CD8-positive, alpha-beta memory T cell (primary cell): ENCODE data around the gene SUPT3H. TPM values are rescaled to one million over a fixed set of nuclear protein-coding genes. Genes with fewer than 3 reads are reported as not detected.
"Not testable (repeated sequence)": the region's sequence is repeated elsewhere in the genome, so short reads cannot be mapped to it uniquely, and the experiment has no call there.

Experiments used
- CTCF ChIA-PET: fragments of 350-600 bp; sonication (Branson Sonifier 250); formaldehyde crosslinking; loops from one replicate; lab custom pipeline; 2021; ENCODE audit warnings: antibody characterized with exemption; lab: Charles Lee
- POLR2A ChIA-PET: fragments of 350-600 bp; sonication (Branson Sonifier 250); formaldehyde crosslinking; loops from one replicate; lab custom pipeline; 2021; ENCODE audit warnings: antibody characterized with exemption; lab: Charles Lee
- DNase-seq, 5 donors: peaks; one replicate each; pipeline versions ENCODE4 v3.0.0 to v3.0.0-alpha.2; 2020 to 2022; ENCODE audit warnings: mixed read lengths in 1 of 5
- H3K27ac ChIP-seq: one replicate; pipeline ENCODE4 v1.7.0; 2013; ENCODE audit warnings: low read depth, mild to moderate bottlenecking, low read length, moderate library complexity
- H3K27me3 ChIP-seq: 2 replicates; pipeline ENCODE4 v1.7.0; 2013; ENCODE audit warnings: low read length, mild to moderate bottlenecking; ENCODE audit not compliant: insufficient read depth, poor library complexity, severe bottlenecking
- H3K36me3 ChIP-seq: 2 replicates; pipeline ENCODE4 v1.7.0; 2013; ENCODE audit warnings: mild to moderate bottlenecking, low read length, moderate library complexity; ENCODE audit not compliant: insufficient read depth
- H3K4me1 ChIP-seq: 2 replicates; pipeline ENCODE4 v1.7.0; 2013; ENCODE audit warnings: mild to moderate bottlenecking, low read length, moderate library complexity; ENCODE audit not compliant: insufficient read depth
- H3K4me3 ChIP-seq: 2 replicates; pipeline ENCODE4 v1.7.0; 2013; ENCODE audit warnings: mild to moderate bottlenecking, low read length
- H3K9me3 ChIP-seq: 2 replicates; pipeline ENCODE4 v1.7.0; 2013; ENCODE audit warnings: mild to moderate bottlenecking, low read length
- H3K27ac Mint-ChIP-seq, 8 donors: one replicate each; pipeline ENCODE4 v1.8.0; 2020 to 2021; ENCODE audit warnings: mixed read lengths in 8 of 8, mild to moderate bottlenecking in 6 of 8, inconsistent platforms in 3 of 8, moderate library complexity in 3 of 8
- H3K27me3 Mint-ChIP-seq, 2 donors: one replicate each; pipeline ENCODE4 v1.8.0; 2020 to 2021; ENCODE audit warnings: mixed read lengths in 2 of 2, mild to moderate bottlenecking in 1 of 2, moderate library complexity in 1 of 2
- H3K36me3 Mint-ChIP-seq, 3 donors: one replicate each; pipeline ENCODE4 v1.8.0; 2020 to 2021; ENCODE audit warnings: mixed read lengths in 3 of 3, inconsistent platforms in 1 of 3, mild to moderate bottlenecking in 1 of 3
- H3K4me1 Mint-ChIP-seq, 3 donors: one replicate each; pipeline ENCODE4 v1.8.0; 2020 to 2021; ENCODE audit warnings: mixed read lengths in 3 of 3, inconsistent platforms in 1 of 3, mild to moderate bottlenecking in 1 of 3
- H3K4me3 Mint-ChIP-seq, 7 donors: one replicate each; pipeline ENCODE4 v1.8.0; 2020 to 2021; ENCODE audit warnings: mixed read lengths in 7 of 7, mild to moderate bottlenecking in 6 of 7, moderate library complexity in 4 of 7, inconsistent platforms in 2 of 7
- H3K9me3 Mint-ChIP-seq, 5 donors: one replicate each; pipeline ENCODE4 v1.8.0; 2020 to 2022; ENCODE audit warnings: mixed read lengths in 5 of 5, mild to moderate bottlenecking in 3 of 5, moderate library complexity in 2 of 5, inconsistent platforms in 1 of 5
- polyA plus RNA-seq: library from polyadenylated mRNA; unstranded; fragments of 300-500 nt; fragmentation: Illumina TruSeq; gene quantifications from one replicate; pipeline ENCODE4 v1.2.3, GENCODE V29; 2021
- total RNA-seq, 2 experiments: library from RNA; stranded (reverse); gene quantifications; one replicate each; pipeline ENCODE4 v1.2.3, GENCODE V29; 2021

Gene SUPT3H
- total and polyA plus RNA-seq, 3 experiments from 2014 or later, result 13.7 to 17.1 (median 14.6) TPM

DNA sequence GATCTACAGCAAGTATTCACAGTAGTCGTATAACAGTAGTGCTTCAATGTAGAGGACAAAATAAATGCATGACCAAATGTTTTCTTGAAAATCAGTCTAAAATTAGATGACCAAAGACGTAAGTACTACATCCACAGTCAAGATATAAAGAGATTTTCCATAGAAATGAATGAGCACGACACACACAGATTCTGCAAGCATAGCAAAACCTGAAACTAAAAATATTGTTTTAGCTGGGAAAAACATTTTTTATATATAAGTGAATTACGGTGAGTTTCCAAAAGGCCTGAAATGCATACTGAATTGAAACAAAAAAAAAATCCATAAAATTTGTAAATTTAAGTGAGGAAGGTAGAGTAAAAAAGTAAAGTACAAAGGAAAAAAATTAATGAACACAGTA, 217.4 kb downstream of the SUPT3H start:
- Histone ChIP-seq H3K36me3 (no peaks in the 10 kb centered on the region), H3K27ac (no peak overlapping the region), H3K4me3 (no peak overlapping the region), H3K27me3 (no peaks in the 10 kb centered on the region), H3K9me3 (no peaks in the 10 kb centered on the region), H3K4me1 (peaks cover 14% of the 10 kb centered on the region)
- POLR2A ChIA-PET, result no interaction called here
- CTCF ChIA-PET, result no interaction called here
- H3K27me3 Mint-ChIP-seq, result no peaks in the 10 kb centered on the region
- peaks cover 0 to 11% (median 3%) of the 10 kb centered on the region in 3 donors for H3K36me3 Mint-ChIP-seq
- no peak overlapping the region for H3K4me3 Mint-ChIP-seq
- DNase-seq, result no peak
- peaks cover 15 to 27% (median 25%) of the 10 kb centered on the region in 3 donors for H3K4me1 Mint-ChIP-seq
- H3K27ac Mint-ChIP-seq, result no peak overlapping the region
- H3K9me3 Mint-ChIP-seq, result no peaks in the 10 kb centered on the region

DNA sequence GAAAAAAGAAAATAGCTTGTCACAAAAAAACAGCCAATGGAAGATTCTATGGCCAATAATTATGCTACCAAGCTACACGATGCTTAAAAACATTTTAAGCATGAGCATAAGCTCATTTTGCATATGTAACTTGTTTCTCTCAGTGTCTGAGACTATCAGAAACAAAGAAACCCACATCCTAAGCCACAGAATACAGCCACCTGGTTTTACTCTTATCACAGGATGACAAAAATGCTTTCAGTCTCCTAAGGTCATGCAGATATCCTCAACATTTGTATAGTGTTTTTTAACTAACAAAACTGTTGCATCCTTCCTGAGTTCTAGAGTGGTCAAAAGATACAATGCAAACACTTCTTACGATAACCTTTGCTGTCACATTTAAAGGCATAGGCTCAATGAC, 221.7 kb downstream of the SUPT3H start:
- no peaks in the 10 kb centered on the region for H3K9me3 Mint-ChIP-seq
- Histone ChIP-seq H3K36me3 (no peaks in the 10 kb centered on the region), H3K4me1 (peaks cover 22% of the 10 kb centered on the region), H3K9me3 (no peaks in the 10 kb centered on the region), H3K27me3 (no peaks in the 10 kb centered on the region), H3K27ac (no peak overlapping the region), H3K4me3 (no peak overlapping the region)
- H3K4me1 Mint-ChIP-seq, result peaks cover 16 to 34% (median 28%) of the 10 kb centered on the region in 3 donors
- H3K27me3 Mint-ChIP-seq, result no peaks in the 10 kb centered on the region
- DNase-seq, result peak in 2 of 5 donors; percentile 64 to 79
- peak overlapping the region in 3 of 8 donors; percentile 13 to 57 (median 36) for H3K27ac Mint-ChIP-seq
- ChIA-PET POLR2A (interaction anchor here (0.5 to 1.3 kb wide), 3 partner anchors 15 to 222 kb away, joined by 3 to 7 read pairs (median 3); partner anchors contain the start of gene SUPT3H), CTCF (interaction anchor here (0.8 kb wide), 1 partner anchor 501 kb away, joined by 3 read pairs; no protein-coding TSS in a partner anchor)
- peak overlapping the region in 4 of 7 donors; percentile 2 to 54 (median 22) for H3K4me3 Mint-ChIP-seq
- H3K36me3 Mint-ChIP-seq, result peaks cover 0 to 13% (median 1%) of the 10 kb centered on the region in 3 donors

DNA sequence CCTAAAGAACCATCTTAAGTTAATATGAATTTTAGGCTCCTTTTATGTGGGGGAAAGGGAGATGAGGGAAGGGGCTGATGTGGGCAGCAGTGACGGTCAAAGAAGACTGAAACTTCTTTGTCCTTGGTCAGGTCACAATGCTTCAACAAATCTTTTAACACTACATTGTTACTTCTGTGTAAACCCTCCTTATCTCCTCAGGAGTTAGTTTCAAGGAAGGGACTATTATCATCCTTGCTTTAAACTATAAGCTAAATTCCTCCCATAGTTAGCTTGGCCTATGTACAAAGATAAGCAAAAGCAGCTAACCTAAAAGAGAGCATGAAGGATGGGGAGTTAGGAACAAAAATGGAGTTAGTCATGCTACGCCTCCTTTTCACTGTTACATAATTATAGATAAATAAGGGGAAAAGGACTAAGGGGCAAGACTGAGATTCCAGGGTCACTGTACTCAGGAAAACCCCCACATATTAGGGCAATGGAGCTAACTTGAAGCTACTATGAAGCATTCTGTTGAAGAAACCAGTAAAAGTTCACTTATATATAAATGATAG, 222.3 kb downstream of the SUPT3H start:
- POLR2A ChIA-PET, result interaction anchor here (0.5 to 1.3 kb wide), 2 partner anchors 30 to 223 kb away, joined by 3 read pairs; partner anchors contain the start of gene SUPT3H
- no peaks in the 10 kb centered on the region for H3K36me3 ChIP-seq
- H3K4me1 Mint-ChIP-seq, result peaks cover 16 to 34% (median 28%) of the 10 kb centered on the region in 3 donors
- H3K27ac Mint-ChIP-seq, result peak overlapping the region in 2 of 8 donors; percentile 36 to 54
- DNase-seq, result no peak
- H3K4me3 ChIP-seq, result no peak overlapping the region
- CTCF ChIA-PET, result interaction anchor here (0.8 kb wide), 1 partner anchor 500 kb away, joined by 3 read pairs; no protein-coding TSS in a partner anchor
- H3K4me1 ChIP-seq, result peaks cover 22% of the 10 kb centered on the region
- no peak overlapping the region for H3K27ac ChIP-seq
- H3K4me3 Mint-ChIP-seq, result peak overlapping the region in 1 of 7 donors; percentile 54
- H3K9me3 ChIP-seq, result no peaks in the 10 kb centered on the region
- H3K27me3 ChIP-seq, result no peaks in the 10 kb centered on the region
- H3K9me3 Mint-ChIP-seq, result no peaks in the 10 kb centered on the region
- no peaks in the 10 kb centered on the region for H3K27me3 Mint-ChIP-seq
- H3K36me3 Mint-ChIP-seq, result peaks cover 0 to 8% (median 0%) of the 10 kb centered on the region in 3 donors

DNA sequence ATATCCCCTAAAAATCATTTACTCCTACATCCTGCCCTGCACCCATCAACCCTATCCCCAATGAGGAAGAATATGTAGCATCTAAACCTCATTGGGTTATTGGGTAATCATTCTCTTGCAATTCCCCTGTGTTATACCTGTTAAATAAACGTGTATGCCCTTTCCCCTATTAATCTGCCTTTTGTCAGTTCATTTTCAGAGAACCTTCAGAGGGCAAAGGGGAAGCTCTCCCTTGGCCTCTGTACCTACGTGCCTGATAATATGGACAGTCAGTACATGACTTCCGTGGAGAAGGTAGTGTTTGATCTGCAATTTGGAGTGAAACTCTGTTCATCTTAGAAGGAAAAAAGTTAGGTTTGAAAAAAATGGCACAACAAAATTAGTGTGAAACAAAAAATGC, 223.1 kb downstream of the SUPT3H start:
- no peaks in the 10 kb centered on the region for H3K9me3 ChIP-seq
- ChIA-PET POLR2A (no interaction called here), CTCF (no interaction called here)
- Mint-ChIP-seq H3K4me3 (no peak overlapping the region), H3K27me3 (no peaks in the 10 kb centered on the region), H3K4me1 (peaks cover 16 to 34% (median 28%) of the 10 kb centered on the region in 3 donors), H3K9me3 (no peaks in the 10 kb centered on the region), H3K27ac (peak overlapping the region in 1 of 8 donors; percentile 35), H3K36me3 (peaks cover 0 to 4% (median 0%) of the 10 kb centered on the region in 3 donors)
- H3K4me1 ChIP-seq, result peaks cover 22% of the 10 kb centered on the region
- no peak overlapping the region for H3K4me3 ChIP-seq
- H3K36me3 ChIP-seq, result no peaks in the 10 kb centered on the region
- DNase-seq, result no peak
- no peak overlapping the region for H3K27ac ChIP-seq
- no peaks in the 10 kb centered on the region for H3K27me3 ChIP-seq

DNA sequence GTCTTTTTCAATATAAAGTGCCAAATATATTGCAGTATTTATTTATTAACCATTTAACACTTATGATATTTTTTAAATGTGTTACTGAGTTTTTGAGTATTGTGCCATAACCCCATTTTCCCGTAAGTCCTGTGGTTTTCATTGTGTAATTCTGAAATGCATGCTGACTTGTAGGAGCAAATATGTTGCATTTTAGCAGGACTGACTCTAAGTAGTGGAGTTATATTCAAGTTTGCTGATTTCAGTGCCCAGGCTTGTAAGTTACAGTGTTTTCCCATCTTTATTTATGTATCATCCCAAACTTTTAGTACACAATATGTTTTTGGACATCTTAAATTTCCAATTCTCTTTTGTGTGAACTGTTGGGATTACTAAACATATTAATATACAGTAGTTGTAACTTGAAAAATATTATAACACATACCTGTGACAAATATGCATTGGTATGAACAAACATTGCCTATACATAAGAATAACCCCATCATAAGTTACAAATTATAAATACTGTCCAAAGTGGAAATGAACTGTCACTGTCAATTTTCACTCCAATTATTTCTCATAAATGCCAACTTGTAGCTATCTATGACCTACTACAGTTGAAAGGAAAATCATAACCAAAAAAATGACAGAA, 228.9 kb downstream of the SUPT3H start:
- ChIA-PET POLR2A (no interaction called here), CTCF (no interaction called here)
- no peak overlapping the region for H3K27ac Mint-ChIP-seq

DNA sequence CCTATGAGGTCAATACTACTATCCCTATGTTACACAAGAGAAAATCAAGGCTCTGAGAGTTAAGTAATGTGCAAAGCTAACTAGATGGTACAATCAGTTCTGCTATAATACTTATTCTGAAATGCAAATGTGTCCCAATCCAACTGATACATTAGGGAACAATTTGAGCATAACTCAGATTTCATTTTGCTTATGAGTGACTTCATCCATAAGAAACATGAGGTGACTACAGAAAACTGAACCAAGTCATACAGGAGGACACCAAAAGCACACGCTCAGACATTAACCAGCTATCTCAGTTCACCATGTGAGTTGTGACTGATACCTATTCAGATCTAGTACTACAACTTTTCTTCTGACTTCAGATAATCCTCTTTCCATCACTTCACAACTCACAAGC, 229.5 kb downstream of the SUPT3H start:
- H3K36me3 ChIP-seq, result no peaks in the 10 kb centered on the region
- no peak for DNase-seq
- peaks cover 0 to 17% (median 5%) of the 10 kb centered on the region in 5 donors for H3K9me3 Mint-ChIP-seq
- H3K4me3 Mint-ChIP-seq, result no peak overlapping the region
- no peaks in the 10 kb centered on the region for H3K4me1 ChIP-seq
- POLR2A ChIA-PET, result no interaction called here
- H3K27me3 Mint-ChIP-seq, result peaks cover 0 to 2% of the 10 kb centered on the region in 2 donors
- no peak overlapping the region for H3K4me3 ChIP-seq
- no peaks in the 10 kb centered on the region for H3K27me3 ChIP-seq
- H3K36me3 Mint-ChIP-seq, result peaks cover 0 to 19% (median 0%) of the 10 kb centered on the region in 3 donors
- CTCF ChIA-PET, result no interaction called here
- H3K27ac Mint-ChIP-seq, result no peak overlapping the region
- no peaks in the 10 kb centered on the region for H3K9me3 ChIP-seq
- no peak overlapping the region for H3K27ac ChIP-seq
- peaks cover 0 to 6% (median 0%) of the 10 kb centered on the region in 3 donors for H3K4me1 Mint-ChIP-seq

More for the DNA sequence above, 228.9 kb downstream of the SUPT3H start:
- H3K4me3 Mint-ChIP-seq, result no peak overlapping the region
- no peak overlapping the region for H3K4me3 ChIP-seq
- H3K4me1 ChIP-seq, result no peaks in the 10 kb centered on the region
- no peak overlapping the region for H3K27ac ChIP-seq
- H3K9me3 Mint-ChIP-seq, result peaks cover 0 to 11% (median 3%) of the 10 kb centered on the region in 5 donors
- H3K4me1 Mint-ChIP-seq, result peaks cover 0 to under 1% (median 0%) of the 10 kb centered on the region in 3 donors
- DNase-seq, result no peak
- H3K36me3 ChIP-seq, result no peaks in the 10 kb centered on the region
- peaks cover 0 to 16% (median 0%) of the 10 kb centered on the region in 3 donors for H3K36me3 Mint-ChIP-seq
- H3K27me3 ChIP-seq, result no peaks in the 10 kb centered on the region
- H3K27me3 Mint-ChIP-seq, result peaks cover 0 to 2% of the 10 kb centered on the region in 2 donors
- H3K9me3 ChIP-seq, result no peaks in the 10 kb centered on the region

DNA sequence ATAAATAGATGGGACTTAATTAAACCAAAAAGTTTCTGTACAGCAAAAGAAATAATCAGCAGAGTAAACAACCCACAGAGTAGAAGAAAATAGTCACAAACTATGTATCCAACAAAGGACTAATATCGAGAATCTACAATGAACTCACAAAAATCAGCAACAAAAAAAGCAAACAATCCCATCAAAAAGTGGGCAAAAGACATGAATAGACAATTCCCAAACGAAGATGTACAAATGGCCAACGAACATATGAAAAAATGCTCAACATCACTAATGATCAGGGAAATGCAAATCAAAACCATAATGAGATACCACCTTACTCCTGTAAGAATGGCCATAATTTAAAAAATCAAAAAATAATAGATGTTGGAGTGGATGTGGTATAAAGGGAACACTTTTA, 232.1 kb downstream of the SUPT3H start:
- H3K27me3 Mint-ChIP-seq, result not testable (repeated sequence)

DNA sequence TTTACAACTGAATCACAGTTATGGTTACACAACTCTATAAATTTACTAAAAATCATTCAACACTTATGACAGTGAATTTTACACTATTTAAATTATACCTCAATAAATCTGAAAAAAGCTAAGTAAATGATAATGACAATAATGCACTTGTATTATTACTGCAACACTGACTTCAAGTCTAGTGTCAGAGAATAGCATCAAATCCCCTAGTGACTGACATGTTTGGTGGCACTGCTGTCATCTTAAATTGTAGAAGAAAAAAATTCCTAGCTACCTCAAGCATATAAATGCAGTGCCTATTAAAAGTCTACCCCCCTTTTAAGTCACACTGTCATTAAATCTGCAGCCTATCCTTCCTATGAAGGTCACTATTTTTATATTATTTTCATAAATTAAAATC, 239.0 kb downstream of the SUPT3H start:
- DNase-seq, result no peak
- Histone ChIP-seq H3K9me3 (peaks cover 5% of the 10 kb centered on the region), H3K4me1 (no peaks in the 10 kb centered on the region), H3K36me3 (no peaks in the 10 kb centered on the region), H3K4me3 (no peak overlapping the region), H3K27ac (no peak overlapping the region), H3K27me3 (no peaks in the 10 kb centered on the region)
- peaks cover 0 to 3% of the 10 kb centered on the region in 2 donors for H3K27me3 Mint-ChIP-seq
- H3K4me1 Mint-ChIP-seq, result peaks cover 0 to 11% (median 0%) of the 10 kb centered on the region in 3 donors
- CTCF ChIA-PET, result no interaction called here
- peaks cover 26 to 48% (median 35%) of the 10 kb centered on the region in 5 donors for H3K9me3 Mint-ChIP-seq
- no peak overlapping the region for H3K27ac Mint-ChIP-seq
- POLR2A ChIA-PET, result interaction anchor here (1.2 kb wide), 1 partner anchor 14 kb away, joined by 4 read pairs; no protein-coding TSS in a partner anchor
- H3K36me3 Mint-ChIP-seq, result peaks cover 8 to 75% (median 21%) of the 10 kb centered on the region in 3 donors
- no peak overlapping the region for H3K4me3 Mint-ChIP-seq

More for the DNA sequence above, 232.1 kb downstream of the SUPT3H start:
- H3K27ac ChIP-seq, DNase-seq, H3K27ac Mint-ChIP-seq, H3K4me3 Mint-ChIP-seq, H3K4me3 ChIP-seq, H3K4me1 ChIP-seq, CTCF ChIA-PET, H3K27me3 ChIP-seq, H3K9me3 ChIP-seq, POLR2A ChIA-PET, H3K36me3 ChIP-seq: not testable (repeated sequence)
- peaks cover 9 to 28% (median 13%) of the 10 kb centered on the region in 5 donors for H3K9me3 Mint-ChIP-seq
- peaks cover 0 to 12% (median 0%) of the 10 kb centered on the region in 3 donors for H3K4me1 Mint-ChIP-seq
- H3K36me3 Mint-ChIP-seq, result peaks cover 2 to 38% (median 6%) of the 10 kb centered on the region in 3 donors
